ENCODE data around the gene ARL8B.

ARL8B gene

DNA sequence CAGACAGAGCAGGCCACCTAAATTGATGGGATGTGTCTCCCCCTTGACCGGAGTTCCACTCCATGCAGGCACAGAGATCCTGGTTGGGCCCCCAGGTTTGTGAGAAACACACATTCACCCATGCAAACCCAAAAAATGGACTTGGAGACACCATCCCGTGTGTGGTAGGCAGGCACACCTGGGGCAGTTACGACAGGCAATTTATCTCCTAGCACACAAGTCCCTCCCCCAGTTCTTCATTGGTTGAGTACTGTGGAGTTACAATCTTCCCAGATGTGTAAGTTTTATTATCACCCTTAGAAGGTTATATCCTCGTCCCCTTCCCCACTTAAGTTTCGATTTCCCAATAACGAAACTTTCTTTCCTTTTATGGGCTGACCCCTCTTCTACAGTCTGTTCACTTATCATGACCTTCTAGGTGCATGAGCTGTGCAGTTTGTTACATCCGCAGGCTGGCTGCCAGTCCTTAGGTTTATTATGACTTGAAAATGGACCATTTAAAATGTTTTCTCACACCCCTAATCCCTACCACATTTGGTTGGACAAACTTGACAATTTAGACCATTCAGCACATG lies 27.3 kb downstream of the ARL8B start:
- TF ChIP-seq, protein P1, sequence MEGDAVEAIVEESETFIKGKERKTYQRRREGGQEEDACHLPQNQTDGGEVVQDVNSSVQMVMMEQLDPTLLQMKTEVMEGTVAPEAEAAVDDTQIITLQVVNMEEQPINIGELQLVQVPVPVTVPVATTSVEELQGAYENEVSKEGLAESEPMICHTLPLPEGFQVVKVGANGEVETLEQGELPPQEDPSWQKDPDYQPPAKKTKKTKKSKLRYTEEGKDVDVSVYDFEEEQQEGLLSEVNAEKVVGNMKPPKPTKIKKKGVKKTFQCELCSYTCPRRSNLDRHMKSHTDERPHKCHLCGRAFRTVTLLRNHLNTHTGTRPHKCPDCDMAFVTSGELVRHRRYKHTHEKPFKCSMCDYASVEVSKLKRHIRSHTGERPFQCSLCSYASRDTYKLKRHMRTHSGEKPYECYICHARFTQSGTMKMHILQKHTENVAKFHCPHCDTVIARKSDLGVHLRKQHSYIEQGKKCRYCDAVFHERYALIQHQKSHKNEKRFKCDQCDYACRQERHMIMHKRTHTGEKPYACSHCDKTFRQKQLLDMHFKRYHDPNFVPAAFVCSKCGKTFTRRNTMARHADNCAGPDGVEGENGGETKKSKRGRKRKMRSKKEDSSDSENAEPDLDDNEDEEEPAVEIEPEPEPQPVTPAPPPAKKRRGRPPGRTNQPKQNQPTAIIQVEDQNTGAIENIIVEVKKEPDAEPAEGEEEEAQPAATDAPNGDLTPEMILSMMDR (IDR thresholded peaks at IDR 0.05; ENCODE audit: extremely low read depth, missing control alignments): no peak
- DNase-seq (ENCODE audit: low spot score): no peak

DNA sequence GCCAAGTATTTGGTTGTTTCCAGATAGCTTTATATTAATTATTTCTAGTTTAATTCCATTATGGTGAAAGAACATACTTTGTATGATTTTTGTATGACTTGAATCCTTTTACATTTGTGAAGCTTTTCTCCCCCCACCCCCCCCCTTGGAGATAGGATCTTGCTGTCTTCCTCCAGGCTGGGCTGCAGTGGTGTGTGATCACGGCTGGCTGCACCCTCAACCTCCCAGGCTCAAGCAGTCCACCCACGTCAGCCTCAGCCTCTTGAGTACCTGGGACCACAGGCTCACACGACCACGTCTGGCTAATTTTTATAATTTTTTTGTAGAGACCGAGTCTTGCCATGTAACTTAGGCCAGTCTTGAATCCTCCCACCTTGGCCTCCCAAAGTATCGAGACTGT lies 29.5 kb downstream of the ARL8B start:
- DNase-seq (ENCODE audit: low spot score): no peak
- TF ChIP-seq, protein P1 (IDR thresholded peaks at IDR 0.05; ENCODE audit: extremely low read depth, missing control alignments): no peak

DNA sequence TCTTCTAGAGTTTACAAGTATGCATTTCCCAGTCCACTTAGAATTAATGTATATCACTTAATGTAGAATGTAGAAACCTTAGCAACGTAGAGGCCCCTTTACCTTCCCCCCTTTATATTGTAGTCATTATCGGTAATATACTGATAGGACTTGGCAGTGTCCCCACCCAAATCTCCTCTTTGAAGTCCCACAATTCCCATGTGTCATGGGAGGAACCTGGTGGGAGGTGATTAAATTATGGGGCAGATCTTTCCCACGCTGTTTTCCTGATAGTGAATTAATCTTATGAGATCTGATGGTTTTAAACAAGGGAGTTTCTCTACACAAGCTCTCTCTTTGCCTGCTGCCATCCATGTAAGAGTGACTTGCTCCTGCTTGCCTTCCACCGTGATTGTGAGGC lies 31.0 kb downstream of the ARL8B start:
- TF ChIP-seq, protein P1 (IDR thresholded peaks at IDR 0.05; ENCODE audit: extremely low read depth, missing control alignments): no peak
- no peak for DNase-seq (ENCODE audit: low spot score)

DNA sequence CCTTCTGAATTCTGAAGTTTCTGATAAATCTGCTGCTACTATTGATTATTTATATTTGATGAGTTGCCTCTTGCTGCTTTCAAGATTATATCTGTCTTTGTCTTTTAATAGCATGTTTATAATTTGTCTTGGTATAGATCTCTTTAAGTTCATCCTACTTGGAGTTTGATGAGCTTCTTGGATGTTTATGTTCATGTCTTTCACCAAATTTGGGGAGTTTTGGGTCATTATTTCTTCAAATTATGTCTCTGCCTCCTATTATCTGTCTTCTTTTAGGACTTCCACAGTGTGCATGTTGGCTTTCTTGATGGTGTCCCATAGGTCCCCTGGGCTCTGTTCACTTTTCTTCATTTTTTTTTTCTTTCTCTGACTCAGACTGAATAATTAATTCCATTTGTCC lies 33.1 kb downstream of the ARL8B start:
- no peak for DNase-seq (ENCODE audit: low spot score)
- TF ChIP-seq, protein P1 (IDR thresholded peaks at IDR 0.05; ENCODE audit: extremely low read depth, missing control alignments): no peak

DNA sequence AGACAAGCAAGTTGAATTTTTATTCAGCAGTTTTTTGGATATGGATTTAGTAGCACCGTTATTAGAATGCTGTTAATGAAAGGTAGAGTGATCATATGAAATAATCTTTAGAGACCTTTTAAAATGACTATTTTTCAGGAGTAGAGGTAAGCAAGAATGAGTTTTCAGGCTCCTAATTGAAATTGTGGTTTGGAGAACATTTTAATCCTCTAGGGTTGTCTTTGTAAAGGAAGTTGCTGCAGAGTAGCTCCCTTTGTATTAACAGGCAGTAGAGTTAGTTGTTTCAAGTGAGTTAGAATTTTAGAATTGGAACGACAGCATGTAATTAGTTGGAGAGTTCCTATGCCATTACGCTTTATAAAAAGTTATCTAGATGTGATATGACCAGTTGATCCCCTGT lies 38.2 kb downstream of the ARL8B start:
- TF ChIP-seq, protein P1 (IDR thresholded peaks at IDR 0.05; ENCODE audit: extremely low read depth, missing control alignments): no peak
- no peak for DNase-seq (ENCODE audit: low spot score)

DNA sequence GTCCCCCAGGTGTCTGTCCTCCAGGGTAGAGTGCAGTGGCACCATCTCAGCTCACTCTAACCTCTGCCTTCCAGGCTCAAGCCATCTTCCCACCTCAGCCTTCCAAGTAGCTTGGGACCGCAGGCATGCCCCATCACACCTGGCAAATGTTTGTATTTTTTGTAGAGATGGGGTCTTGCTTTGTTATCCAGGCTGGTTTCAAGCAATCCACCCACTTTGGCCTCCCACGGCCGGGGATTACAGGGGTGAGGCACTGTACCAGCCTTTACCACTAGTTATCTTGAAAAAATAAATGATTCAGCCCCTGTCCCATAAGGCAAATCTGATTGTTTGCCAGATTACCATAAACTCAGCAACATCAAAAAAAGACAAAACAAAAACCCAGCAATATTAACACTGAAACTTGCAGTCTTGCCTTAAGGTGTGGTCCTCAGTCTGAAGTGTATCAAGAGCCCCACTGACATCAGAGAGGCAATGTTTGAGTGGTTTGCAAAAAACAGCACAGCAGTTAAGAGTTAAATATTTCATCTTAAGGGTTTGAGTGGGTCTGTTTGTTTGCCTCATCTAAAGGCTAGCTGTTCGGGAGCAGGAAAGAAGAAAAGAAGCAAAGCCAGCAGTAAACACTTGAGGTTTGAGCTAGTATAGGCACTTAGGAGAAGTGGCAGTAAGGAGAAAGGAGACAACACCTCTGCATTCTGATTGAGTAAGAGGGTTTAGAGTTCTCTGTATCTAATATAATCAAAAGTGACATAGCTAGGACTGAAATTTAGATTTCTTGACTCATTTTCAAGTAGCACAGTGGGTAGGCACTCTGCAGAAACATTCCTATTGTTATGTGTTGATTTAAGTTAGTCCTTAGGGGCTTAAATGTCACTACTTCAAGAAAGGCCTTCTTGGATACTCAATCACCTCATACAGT lies 39.1 kb downstream of the ARL8B start:
- no peak for DNase-seq (ENCODE audit: low spot score)
- TF ChIP-seq, protein P1 (IDR thresholded peaks at IDR 0.05; ENCODE audit: extremely low read depth, missing control alignments): no peak

DNA sequence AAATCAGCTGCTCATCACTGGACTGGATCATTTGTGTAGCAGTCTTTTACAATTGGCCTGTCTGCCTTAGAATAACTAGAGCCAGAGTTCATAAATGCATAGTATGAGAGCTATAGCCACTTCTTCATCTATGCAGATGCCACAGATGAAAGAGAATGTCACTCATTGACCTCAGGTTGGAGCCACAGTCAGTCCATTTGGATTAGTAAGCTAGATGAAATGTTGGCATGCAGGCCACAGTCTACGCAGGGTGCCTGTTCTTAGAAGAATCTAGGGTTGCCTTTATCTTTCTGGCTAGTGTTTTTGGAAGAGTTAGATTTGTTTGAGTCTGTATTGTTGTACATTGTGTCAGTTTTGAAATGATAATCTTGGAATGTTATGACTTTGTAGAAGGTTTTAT lies 40.0 kb downstream of the ARL8B start:
- DNase-seq (ENCODE audit: low spot score): no peak
- TF ChIP-seq, protein P1 (IDR thresholded peaks at IDR 0.05; ENCODE audit: extremely low read depth, missing control alignments): no peak

Measured in GM20000 (cell line).